ENCODE measurements around the gene ZSCAN31.

- TF ChIP-seq POLR2A (IDR thresholded peaks at IDR 0.05) = no peak
- TF ChIP-seq CTCF (IDR thresholded peaks at IDR 0.05) = no peak
These were observed 58.2 kb downstream of the ZSCAN31 start for GRCh38 chr6:28277746-28278145.

Measured in uterus (tissue), 2 donors.